RWPE2 (cell line): ENCODE measurements around the gene SLX4.

Source experiments
- ATAC-seq: fragments of 200-7000 bp; cut with Tn5 transposase; 3 replicates; pipeline ENCODE4 v1.9.1; 2021; ENCODE audit warnings: low read depth
- DNase-seq: peaks from one replicate; pipeline ENCODE4 v3.0.0-alpha.2; 2020; ENCODE audit warnings: low spot score
- H3K27ac ChIP-seq: fragments of 450-650 bp; 2 replicates; pipeline ENCODE4 v1.5.1; 2017; ENCODE audit warnings: mild to moderate bottlenecking; ENCODE audit not compliant: poor library complexity, severe bottlenecking
- H3K27me3 ChIP-seq: fragments of 250-450 bp; sonication (Bioruptor Pico); 2 replicates; pipeline ENCODE4 v1.5.1; 2021; ENCODE audit warnings: mild to moderate bottlenecking, moderate library complexity; ENCODE audit not compliant: insufficient read depth, poor library complexity, severe bottlenecking
- H3K36me3 ChIP-seq: fragments of 250-450 bp; sonication (Bioruptor Pico); 2 replicates; pipeline ENCODE4 v1.5.1; 2020; ENCODE audit warnings: low read depth, mild to moderate bottlenecking, moderate library complexity
- H3K4me1 ChIP-seq: fragments of 250-450 bp; sonication (Bioruptor Pico); 2 replicates; pipeline ENCODE4 v1.5.1; 2021; ENCODE audit warnings: mild to moderate bottlenecking, moderate library complexity; ENCODE audit not compliant: insufficient read depth, poor library complexity, severe bottlenecking
- H3K4me3 ChIP-seq: fragments of 250-450 bp; sonication (Bioruptor Pico); 2 replicates; pipeline ENCODE4 v1.5.1; 2021; ENCODE audit warnings: mild to moderate bottlenecking, moderate library complexity; ENCODE audit not compliant: severe bottlenecking
- H3K9me3 ChIP-seq: fragments of 250-450 bp; sonication (Bioruptor Pico); 2 replicates; pipeline ENCODE4 v1.5.1; 2021; ENCODE audit warnings: mild to moderate bottlenecking, moderate library complexity; ENCODE audit not compliant: severe bottlenecking
- CTCF ChIP-seq: fragments of 450-650 bp; IDR thresholded peaks from one replicate; pipeline ENCODE4 v1.5.1; 2017; ENCODE audit warnings: mild to moderate bottlenecking, moderate library complexity; ENCODE audit not compliant: poor library complexity, severe bottlenecking

The SLX4 gene

GRCh38 chr16:3651461-3652372, 40.3 kb upstream of the SLX4 start:
- H3K4me1 ChIP-seq, result no peaks in the 10 kb centered on the region
- no peaks in the 10 kb centered on the region for H3K27me3 ChIP-seq
- no peak overlapping the region for H3K4me3 ChIP-seq
- ATAC-seq (peak; percentile 5; the same call in 1 of the 3 replicates), DNase-seq (no peak)
- peaks cover 2% of the 10 kb centered on the region for H3K36me3 ChIP-seq
- no peaks in the 10 kb centered on the region for H3K9me3 ChIP-seq
- TF ChIP-seq CTCF, result no peak
- no peak overlapping the region for H3K27ac ChIP-seq

GRCh38 chr16:3650631-3651265, 39.3 kb upstream of the SLX4 start:
- H3K27ac ChIP-seq, result no peak overlapping the region
- H3K36me3 ChIP-seq, result no peaks in the 10 kb centered on the region
- H3K9me3 ChIP-seq, result no peaks in the 10 kb centered on the region
- DNase-seq (no peak), ATAC-seq (no peak)
- H3K4me1 ChIP-seq, result peaks cover 7% of the 10 kb centered on the region
- no peak for TF ChIP-seq CTCF
- no peak overlapping the region for H3K4me3 ChIP-seq
- H3K27me3 ChIP-seq, result no peaks in the 10 kb centered on the region

- Histone ChIP-seq H3K27me3 (no peaks in the 10 kb centered on the region), H3K36me3 (no peaks in the 10 kb centered on the region), H3K27ac (no peak overlapping the region), H3K9me3 (no peaks in the 10 kb centered on the region), H3K4me1 (peaks cover 8% of the 10 kb centered on the region), H3K4me3 (no peak overlapping the region)
- ATAC-seq, result peak; percentile 38
- DNase-seq, result no peak
- no peak for TF ChIP-seq CTCF
These were observed 35.0 kb upstream of the SLX4 start for GRCh38 chr16:3646348-3646920.

GRCh38 chr16:3645504-3646347, 34.3 kb upstream of the SLX4 start:
- peaks cover 8% of the 10 kb centered on the region for H3K4me1 ChIP-seq
- DNase-seq (no peak), ATAC-seq (no peak; the same call in 2 of the 3 replicates)
- H3K4me3 ChIP-seq, result no peak overlapping the region
- no peaks in the 10 kb centered on the region for H3K9me3 ChIP-seq
- no peaks in the 10 kb centered on the region for H3K36me3 ChIP-seq
- no peak overlapping the region for H3K27ac ChIP-seq
- no peaks in the 10 kb centered on the region for H3K27me3 ChIP-seq
- TF ChIP-seq CTCF, result no peak
